Measurements from ENCODE around the gene PNPO. TPM values are rescaled to one million over a fixed set of nuclear protein-coding genes. Genes with fewer than 3 reads are reported as not detected.

PNPO gene
- total and polyA plus RNA-seq, 2 of the 13 experiments (the other 11 are each of a cell fraction or from before 2014, with no cell fraction given), result 47.9 to 63.3 TPM

DNA sequence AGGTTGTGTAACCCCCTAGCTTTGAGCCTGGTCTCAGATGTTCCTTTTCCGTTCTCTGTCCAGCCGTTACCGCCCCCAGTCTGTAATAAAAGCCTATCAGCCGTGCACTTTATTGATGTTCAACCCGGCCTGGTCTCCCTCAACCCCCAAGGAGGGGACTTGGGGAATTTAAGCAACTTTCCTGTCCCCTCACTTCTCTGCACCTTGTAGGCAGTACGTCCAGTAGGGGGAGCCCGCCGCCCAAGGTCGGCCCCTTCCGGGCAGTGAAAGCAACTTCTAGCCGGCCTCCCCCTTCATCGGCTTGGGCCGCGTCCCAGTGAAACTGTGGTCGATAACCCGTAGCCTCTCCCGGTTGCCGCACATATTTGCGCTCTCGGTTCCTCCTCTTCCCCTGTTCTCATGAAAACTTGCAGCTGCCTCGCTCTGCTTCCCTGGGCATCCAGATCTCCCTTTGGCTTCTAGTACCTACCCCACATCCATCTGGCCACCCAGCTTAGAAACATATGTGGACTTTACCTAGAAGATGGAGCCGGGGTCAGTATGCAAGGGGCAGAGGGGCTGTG is 7.9 kb downstream of the PNPO start (continued):
- TF ChIP-seq, protein P1, sequence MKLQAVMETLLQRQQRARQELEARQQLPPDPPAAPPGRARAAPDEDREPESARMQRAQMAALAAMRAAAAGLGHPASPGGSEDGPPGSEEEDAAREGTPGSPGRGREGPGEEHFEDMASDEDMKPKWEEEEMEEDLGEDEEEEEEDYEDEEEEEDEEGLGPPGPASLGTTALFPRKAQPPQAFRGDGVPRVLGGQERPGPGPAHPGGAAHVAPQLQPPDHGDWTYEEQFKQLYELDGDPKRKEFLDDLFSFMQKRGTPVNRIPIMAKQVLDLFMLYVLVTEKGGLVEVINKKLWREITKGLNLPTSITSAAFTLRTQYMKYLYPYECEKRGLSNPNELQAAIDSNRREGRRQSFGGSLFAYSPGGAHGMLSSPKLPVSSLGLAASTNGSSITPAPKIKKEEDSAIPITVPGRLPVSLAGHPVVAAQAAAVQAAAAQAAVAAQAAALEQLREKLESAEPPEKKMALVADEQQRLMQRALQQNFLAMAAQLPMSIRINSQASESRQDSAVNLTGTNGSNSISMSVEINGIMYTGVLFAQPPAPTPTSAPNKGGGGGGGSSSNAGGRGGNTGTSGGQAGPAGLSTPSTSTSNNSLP (IDR thresholded peaks at IDR 0.05; ENCODE audit: low read depth, low read length), result 0 out of 2 replicates have a peak, but pooled peaks have one; percentile 10
- no peak for TF ChIP-seq MTF2 (CRISPR knock-in tag; IDR thresholded peaks at IDR 0.05; ENCODE audit: borderline replicate concordance)
- TF ChIP-seq ZFP36L2 (CRISPR knock-in tag; IDR thresholded peaks at IDR 0.05), result no peak
- TF ChIP-seq U2AF1 (optimal IDR thresholded peaks at IDR 0.05; ENCODE audit: low read depth, low read length), result no peak
- TF ChIP-seq, protein P2, sequence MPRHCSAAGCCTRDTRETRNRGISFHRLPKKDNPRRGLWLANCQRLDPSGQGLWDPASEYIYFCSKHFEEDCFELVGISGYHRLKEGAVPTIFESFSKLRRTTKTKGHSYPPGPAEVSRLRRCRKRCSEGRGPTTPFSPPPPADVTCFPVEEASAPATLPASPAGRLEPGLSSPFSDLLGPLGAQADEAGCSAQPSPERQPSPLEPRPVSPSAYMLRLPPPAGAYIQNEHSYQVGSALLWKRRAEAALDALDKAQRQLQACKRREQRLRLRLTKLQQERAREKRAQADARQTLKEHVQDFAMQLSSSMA (CRISPR knock-in tag; IDR thresholded peaks at IDR 0.05), result peak; percentile 80; the same call in 1 of the 2 replicates
- TF ChIP-seq, protein P3, sequence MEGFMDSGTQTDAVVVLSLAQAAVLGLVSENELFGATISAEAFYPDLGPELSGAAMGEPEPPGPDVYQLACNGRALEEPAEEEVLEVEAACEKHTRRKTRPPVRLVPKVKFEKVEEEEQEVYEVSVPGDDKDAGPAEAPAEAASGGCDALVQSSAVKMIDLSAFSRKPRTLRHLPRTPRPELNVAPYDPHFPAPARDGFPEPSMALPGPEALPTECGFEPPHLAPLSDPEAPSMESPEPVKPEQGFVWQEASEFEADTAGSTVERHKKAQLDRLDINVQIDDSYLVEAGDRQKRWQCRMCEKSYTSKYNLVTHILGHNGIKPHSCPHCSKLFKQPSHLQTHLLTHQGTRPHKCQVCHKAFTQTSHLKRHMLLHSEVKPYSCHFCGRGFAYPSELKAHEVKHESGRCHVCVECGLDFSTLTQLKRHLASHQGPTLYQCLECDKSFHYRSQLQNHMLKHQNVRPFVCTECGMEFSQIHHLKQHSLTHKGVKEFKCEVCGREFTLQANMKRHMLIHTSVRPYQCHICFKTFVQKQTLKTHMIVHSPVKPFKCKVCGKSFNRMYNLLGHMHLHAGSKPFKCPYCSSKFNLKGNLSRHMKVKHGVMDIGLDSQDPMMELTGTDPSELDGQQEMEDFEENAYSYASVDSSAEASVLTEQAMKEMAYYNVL (CRISPR knock-in tag; IDR thresholded peaks at IDR 0.05; ENCODE audit: borderline replicate concordance), result no peak; the same call in 1 of the 2 replicates
- TF ChIP-seq ZNF7 (CRISPR knock-in tag; IDR thresholded peaks at IDR 0.05), result no peak
- TF ChIP-seq, protein P4, sequence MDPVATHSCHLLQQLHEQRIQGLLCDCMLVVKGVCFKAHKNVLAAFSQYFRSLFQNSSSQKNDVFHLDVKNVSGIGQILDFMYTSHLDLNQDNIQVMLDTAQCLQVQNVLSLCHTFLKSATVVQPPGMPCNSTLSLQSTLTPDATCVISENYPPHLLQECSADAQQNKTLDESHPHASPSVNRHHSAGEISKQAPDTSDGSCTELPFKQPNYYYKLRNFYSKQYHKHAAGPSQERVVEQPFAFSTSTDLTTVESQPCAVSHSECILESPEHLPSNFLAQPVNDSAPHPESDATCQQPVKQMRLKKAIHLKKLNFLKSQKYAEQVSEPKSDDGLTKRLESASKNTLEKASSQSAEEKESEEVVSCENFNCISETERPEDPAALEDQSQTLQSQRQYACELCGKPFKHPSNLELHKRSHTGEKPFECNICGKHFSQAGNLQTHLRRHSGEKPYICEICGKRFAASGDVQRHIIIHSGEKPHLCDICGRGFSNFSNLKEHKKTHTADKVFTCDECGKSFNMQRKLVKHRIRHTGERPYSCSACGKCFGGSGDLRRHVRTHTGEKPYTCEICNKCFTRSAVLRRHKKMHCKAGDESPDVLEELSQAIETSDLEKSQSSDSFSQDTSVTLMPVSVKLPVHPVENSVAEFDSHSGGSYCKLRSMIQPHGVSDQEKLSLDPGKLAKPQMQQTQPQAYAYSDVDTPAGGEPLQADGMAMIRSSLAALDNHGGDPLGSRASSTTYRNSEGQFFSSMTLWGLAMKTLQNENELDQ (CRISPR knock-in tag; IDR thresholded peaks at IDR 0.05; ENCODE audit: borderline replicate concordance), result no peak
- TF ChIP-seq, protein P5, sequence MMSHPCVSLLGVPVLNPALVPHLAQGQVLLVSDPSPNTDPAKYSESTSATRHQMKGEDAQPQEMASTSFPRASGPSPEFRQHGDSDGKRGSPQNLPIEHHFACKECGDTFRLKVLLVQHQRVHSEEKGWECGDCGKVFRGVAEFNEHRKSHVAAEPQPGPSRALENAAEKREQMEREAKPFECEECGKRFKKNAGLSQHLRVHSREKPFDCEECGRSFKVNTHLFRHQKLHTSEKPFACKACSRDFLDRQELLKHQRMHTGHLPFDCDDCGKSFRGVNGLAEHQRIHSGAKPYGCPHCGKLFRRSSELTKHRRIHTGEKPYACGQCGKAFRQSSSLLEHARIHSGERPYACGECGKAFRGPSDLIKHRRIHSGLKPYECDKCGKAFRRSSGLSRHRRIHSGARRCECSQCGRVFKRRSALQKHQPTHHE (CRISPR knock-in tag; IDR thresholded peaks at IDR 0.05; ENCODE audit: borderline replicate concordance), result no peak
- TF ChIP-seq ZNF709 (CRISPR knock-in tag; IDR thresholded peaks at IDR 0.05), result no peak; the same call in 1 of the 2 replicates
- TF ChIP-seq RFXANK (CRISPR knock-in tag; IDR thresholded peaks at IDR 0.05), result no peak
- TF ChIP-seq ISL2 (CRISPR knock-in tag; IDR thresholded peaks at IDR 0.05), result no peak
- TF ChIP-seq PPARG (CRISPR knock-in tag; conservative IDR thresholded peaks at IDR 0.05), result no peak; the same call in 1 of the 2 replicates
- TF ChIP-seq, protein P6, sequence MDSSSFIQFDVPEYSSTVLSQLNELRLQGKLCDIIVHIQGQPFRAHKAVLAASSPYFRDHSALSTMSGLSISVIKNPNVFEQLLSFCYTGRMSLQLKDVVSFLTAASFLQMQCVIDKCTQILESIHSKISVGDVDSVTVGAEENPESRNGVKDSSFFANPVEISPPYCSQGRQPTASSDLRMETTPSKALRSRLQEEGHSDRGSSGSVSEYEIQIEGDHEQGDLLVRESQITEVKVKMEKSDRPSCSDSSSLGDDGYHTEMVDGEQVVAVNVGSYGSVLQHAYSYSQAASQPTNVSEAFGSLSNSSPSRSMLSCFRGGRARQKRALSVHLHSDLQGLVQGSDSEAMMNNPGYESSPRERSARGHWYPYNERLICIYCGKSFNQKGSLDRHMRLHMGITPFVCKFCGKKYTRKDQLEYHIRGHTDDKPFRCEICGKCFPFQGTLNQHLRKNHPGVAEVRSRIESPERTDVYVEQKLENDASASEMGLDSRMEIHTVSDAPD (CRISPR knock-in tag; IDR thresholded peaks at IDR 0.05), result no peak
- TF ChIP-seq, protein P7, sequence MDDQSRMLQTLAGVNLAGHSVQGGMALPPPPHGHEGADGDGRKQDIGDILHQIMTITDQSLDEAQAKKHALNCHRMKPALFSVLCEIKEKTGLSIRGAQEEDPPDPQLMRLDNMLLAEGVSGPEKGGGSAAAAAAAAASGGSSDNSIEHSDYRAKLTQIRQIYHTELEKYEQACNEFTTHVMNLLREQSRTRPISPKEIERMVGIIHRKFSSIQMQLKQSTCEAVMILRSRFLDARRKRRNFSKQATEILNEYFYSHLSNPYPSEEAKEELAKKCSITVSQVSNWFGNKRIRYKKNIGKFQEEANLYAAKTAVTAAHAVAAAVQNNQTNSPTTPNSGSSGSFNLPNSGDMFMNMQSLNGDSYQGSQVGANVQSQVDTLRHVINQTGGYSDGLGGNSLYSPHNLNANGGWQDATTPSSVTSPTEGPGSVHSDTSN (CRISPR knock-in tag; IDR thresholded peaks at IDR 0.05; ENCODE audit: borderline replicate concordance), result no peak
- no peak for TF ChIP-seq TAF15 (IDR thresholded peaks at IDR 0.05; ENCODE audit: low read depth, low read length, poor library complexity, severe bottlenecking)
- TF ChIP-seq FOSL1 (CRISPR knock-in tag; IDR thresholded peaks at IDR 0.05; ENCODE audit: borderline replicate concordance), result no peak
